PFSK-1 (cell line): ENCODE data around the gene USP13.

Experiments used
- POLR2AphosphoS5 ChIP-seq: IDR thresholded peaks from 2 replicates; pipeline ENCODE4 v1.6.1; 2012; ENCODE audit warnings: low read depth, mild to moderate bottlenecking, control low read depth, low read length, moderate library complexity
- SIN3A ChIP-seq: IDR thresholded peaks from 2 replicates; pipeline ENCODE4 v1.6.1; 2012; ENCODE audit warnings: mild to moderate bottlenecking, low read length, moderate library complexity, borderline replicate concordance; ENCODE audit not compliant: insufficient read depth

DNA sequence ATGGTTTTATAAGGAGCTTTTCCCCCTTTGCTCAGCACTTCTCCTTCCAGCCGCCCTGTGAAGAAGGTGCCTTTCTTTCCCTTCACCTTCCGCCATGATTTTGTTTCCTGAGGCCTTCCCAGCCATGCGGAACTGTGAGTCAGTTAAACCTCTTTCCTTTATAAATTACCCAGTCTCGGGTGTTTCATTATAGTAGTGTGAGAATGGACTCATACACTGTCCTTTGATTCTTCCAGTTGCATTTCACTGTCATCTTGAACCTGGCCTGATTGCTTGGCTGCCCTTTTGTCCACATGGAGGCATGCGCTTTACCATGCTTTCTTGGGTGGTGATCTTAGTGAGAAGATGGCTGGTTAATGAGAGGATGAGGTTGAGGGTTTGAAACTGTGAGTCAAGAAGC is 23.2 kb downstream of the USP13 start:
- TF ChIP-seq SIN3A (no peak), POLR2AphosphoS5 (no peak)
